Liver (tissue), 9 donors: ENCODE results near the gene ZNF18. TPM values are rescaled to one million over a fixed set of nuclear protein-coding genes. Genes with fewer than 3 reads are reported as not detected.

ENCODE experiments used
- DNase-seq: peaks from one replicate; pipeline ENCODE4 v3.0.0-alpha.2; 2017; ENCODE audit warnings: low spot score
- H3K27ac ChIP-seq, 2 donors: one replicate each; pipeline ENCODE4 v1.7.0; 2013; ENCODE audit warnings: inconsistent platforms in 2 of 2, low read length in 2 of 2, control low read depth in 1 of 2, low read depth in 1 of 2, mild to moderate bottlenecking in 1 of 2
- H3K27me3 ChIP-seq, 4 donors: one replicate each; pipeline versions ENCODE4 v1.6.1 to v1.7.0; 2013; ENCODE audit warnings: low read length in 3 of 4, inconsistent platforms in 1 of 4, mild to moderate bottlenecking in 1 of 4, moderate library complexity in 1 of 4; ENCODE audit not compliant: control insufficient read depth in 4 of 4, insufficient read depth in 4 of 4
- H3K36me3 ChIP-seq, 4 donors: one replicate each; pipeline versions ENCODE4 v1.6.1 to v1.7.0; 2013; ENCODE audit warnings: low read length in 3 of 4, mild to moderate bottlenecking in 3 of 4, low read depth in 1 of 4, moderate library complexity in 1 of 4; ENCODE audit not compliant: control insufficient read depth in 4 of 4, insufficient read depth in 3 of 4
- H3K4me1 ChIP-seq, 4 donors: one replicate each; pipeline versions ENCODE4 v1.6.1 to v1.7.0; 2013; ENCODE audit warnings: low read length in 3 of 4, mild to moderate bottlenecking in 3 of 4, moderate library complexity in 1 of 4; ENCODE audit not compliant: control insufficient read depth in 4 of 4, insufficient read depth in 4 of 4
- H3K4me3 ChIP-seq, 3 donors: one replicate each; pipeline versions ENCODE4 v1.6.1 to v1.7.0; 2013; ENCODE audit warnings: low read length in 3 of 3, control low read depth in 1 of 3, low read depth in 1 of 3, mild to moderate bottlenecking in 1 of 3
- H3K9ac ChIP-seq, 2 donors: one replicate each; pipeline ENCODE4 v1.7.0; 2013; ENCODE audit warnings: low read length in 2 of 2, mild to moderate bottlenecking in 2 of 2, moderate library complexity in 2 of 2, control low read depth in 1 of 2, low read depth in 1 of 2
- H3K9me3 ChIP-seq, 4 donors: one replicate each; pipeline versions ENCODE4 v1.6.1 to v1.7.0; 2013; ENCODE audit warnings: low read length in 3 of 4; ENCODE audit not compliant: control insufficient read depth in 4 of 4
- CTCF ChIP-seq: fragments of 150-350 bp; IDR thresholded peaks from 2 replicates; pipeline ENCODE4 v1.5.1; 2017; ENCODE audit warnings: improper control_type of control experiment, low read depth, low read length; ENCODE audit not compliant: missing input control
- EGR1 ChIP-seq, 2 donors: IDR thresholded peaks; 2 replicates each; pipeline ENCODE4 v1.6.1; 2016 to 2018; ENCODE audit warnings: antibody characterized with exemption in 2 of 2, low read depth in 2 of 2
- FOXA1 ChIP-seq: IDR thresholded peaks from 2 replicates; pipeline ENCODE4 v1.6.1; 2016; ENCODE audit warnings: antibody characterized with exemption
- FOXA2 ChIP-seq: IDR thresholded peaks from 2 replicates; pipeline ENCODE4 v1.6.1; 2016; ENCODE audit warnings: antibody characterized with exemption
- GABPA ChIP-seq, 2 donors: IDR thresholded peaks in 1 of 2; conservative IDR thresholded peaks in 1 of 2; 2 replicates each; pipeline ENCODE4 v1.6.1; 2016; ENCODE audit warnings: antibody characterized with exemption in 2 of 2, mild to moderate bottlenecking in 1 of 2, moderate library complexity in 1 of 2
- HNF4G ChIP-seq: IDR thresholded peaks from 2 replicates; pipeline ENCODE4 v1.6.1; 2016; ENCODE audit warnings: antibody characterized with exemption
- JUND ChIP-seq, 2 donors: IDR thresholded peaks; 2 replicates each; pipeline ENCODE4 v1.6.1; 2016; ENCODE audit warnings: antibody characterized with exemption in 2 of 2
- NR2F2 ChIP-seq: IDR thresholded peaks from 2 replicates; pipeline ENCODE4 v1.6.1; 2016; ENCODE audit warnings: antibody characterized with exemption
- RAD21 ChIP-seq, 2 donors: IDR thresholded peaks; 2 replicates each; pipeline ENCODE4 v1.6.1; 2016; ENCODE audit warnings: antibody characterized with exemption in 2 of 2, mild to moderate bottlenecking in 2 of 2
- REST ChIP-seq: IDR thresholded peaks from 2 replicates; pipeline ENCODE4 v1.6.1; 2016; ENCODE audit warnings: antibody characterized with exemption, mild to moderate bottlenecking
- RXRA ChIP-seq, 2 donors: IDR thresholded peaks; 2 replicates each; pipeline ENCODE4 v1.6.1; 2017 to 2018; ENCODE audit warnings: antibody characterized with exemption in 2 of 2, mild to moderate bottlenecking in 1 of 2
- TAF1 ChIP-seq: conservative IDR thresholded peaks from 2 replicates; pipeline ENCODE4 v1.6.1; 2016; ENCODE audit warnings: antibody characterized with exemption, mild to moderate bottlenecking
- YY1 ChIP-seq: IDR thresholded peaks from 2 replicates; pipeline ENCODE4 v1.6.1; 2016; ENCODE audit warnings: antibody characterized with exemption, mild to moderate bottlenecking
- WGBS: extraction: QIAGEN DNeasy Blood & Tissue Kit; methylation state at CpG from one replicate; pipeline ENCODE4 v1.1.7; 2013; 5-methylcytosine and 5-hydroxymethylcytosine counted together
- polyA plus RNA-seq, 2 donors: library from polyadenylated mRNA; stranded (reverse) in 1 of 2; unstranded in 1 of 2; fragments of 200-250 nt in 1 of 2; fragments of >200 nt in 1 of 2; fragmentation: Nextera tagmentation in 1 of 2; extraction: Ambion mirVana in 1 of 2; gene quantifications; one replicate each; pipeline versions ENCODE4 v1.2.1 to v1.2.3, GENCODE V29; 2013 to 2015
- total RNA-seq, 2 donors: library from RNA; depleted of rRNA; stranded (reverse); fragments of >200 nt; gene quantifications; one replicate each; pipeline ENCODE4 v1.2.3, GENCODE V29; 2014
- TF ChIP-seq, protein P1 (sequence below): IDR thresholded peaks from 2 replicates; pipeline ENCODE4 v1.6.1; 2016; ENCODE audit warnings: antibody characterized with exemption
- TF ChIP-seq, protein P2 (sequence below): IDR thresholded peaks from 2 replicates; pipeline ENCODE4 v1.6.1; 2016; ENCODE audit warnings: antibody characterized with exemption
- donor health status: healthy.
- donor health status: healthy.
- donor health status: healthy.
- donor health status: healthy.
- donor health status: healthy.

Gene ZNF18
- total and polyA plus RNA-seq, 4 donors, result 2.1 to 4.5 (median 3.5) TPM

GRCh38 chr17:12028611-12029010 is 31.3 kb upstream of the ZNF18 start (continued):
- TF ChIP-seq, protein P1, sequence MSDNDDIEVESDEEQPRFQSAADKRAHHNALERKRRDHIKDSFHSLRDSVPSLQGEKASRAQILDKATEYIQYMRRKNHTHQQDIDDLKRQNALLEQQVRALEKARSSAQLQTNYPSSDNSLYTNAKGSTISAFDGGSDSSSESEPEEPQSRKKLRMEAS, result no peak
- TF ChIP-seq RAD21 (IDR thresholded peaks at IDR 0.05) (no peak), EGR1 (IDR thresholded peaks at IDR 0.05; ENCODE audit: low read depth in 2 of 2) (no peak)

DNA sequence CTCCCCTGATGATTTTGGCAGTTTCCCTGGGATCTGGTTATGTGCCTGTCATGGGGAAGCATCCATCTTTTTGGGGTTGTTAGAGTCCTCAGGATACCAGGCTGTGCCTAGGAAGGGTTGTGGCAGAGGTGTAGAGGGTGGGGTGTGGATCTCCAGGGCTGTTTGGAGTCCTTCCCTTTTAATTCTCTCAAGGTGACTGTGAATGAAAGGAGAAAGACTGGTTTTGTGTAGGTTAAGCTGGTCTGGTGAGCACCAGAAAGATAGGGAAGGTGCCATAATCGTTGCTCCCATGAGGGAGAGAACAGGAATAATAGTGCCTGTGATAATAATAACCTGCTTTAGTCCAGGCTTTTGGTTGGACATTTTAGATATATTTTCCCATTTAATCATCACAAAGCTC is 30.4 kb upstream of the ZNF18 start:
- no peaks in the 10 kb centered on the region for H3K9me3 ChIP-seq
- TF ChIP-seq YY1, result no peak
- TF ChIP-seq HNF4G, result no peak
- TF ChIP-seq, protein P2, sequence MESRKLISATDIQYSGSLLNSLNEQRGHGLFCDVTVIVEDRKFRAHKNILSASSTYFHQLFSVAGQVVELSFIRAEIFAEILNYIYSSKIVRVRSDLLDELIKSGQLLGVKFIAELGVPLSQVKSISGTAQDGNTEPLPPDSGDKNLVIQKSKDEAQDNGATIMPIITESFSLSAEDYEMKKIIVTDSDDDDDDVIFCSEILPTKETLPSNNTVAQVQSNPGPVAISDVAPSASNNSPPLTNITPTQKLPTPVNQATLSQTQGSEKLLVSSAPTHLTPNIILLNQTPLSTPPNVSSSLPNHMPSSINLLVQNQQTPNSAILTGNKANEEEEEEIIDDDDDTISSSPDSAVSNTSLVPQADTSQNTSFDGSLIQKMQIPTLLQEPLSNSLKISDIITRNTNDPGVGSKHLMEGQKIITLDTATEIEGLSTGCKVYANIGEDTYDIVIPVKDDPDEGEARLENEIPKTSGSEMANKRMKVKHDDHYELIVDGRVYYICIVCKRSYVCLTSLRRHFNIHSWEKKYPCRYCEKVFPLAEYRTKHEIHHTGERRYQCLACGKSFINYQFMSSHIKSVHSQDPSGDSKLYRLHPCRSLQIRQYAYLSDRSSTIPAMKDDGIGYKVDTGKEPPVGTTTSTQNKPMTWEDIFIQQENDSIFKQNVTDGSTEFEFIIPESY, result no peak
- TF ChIP-seq, protein P1, result no peak
- TF ChIP-seq NR2F2, result no peak
- no peak for TF ChIP-seq EGR1 (IDR thresholded peaks at IDR 0.05; ENCODE audit: low read depth in 2 of 2)
- no peak for TF ChIP-seq REST
- TF ChIP-seq CTCF, result no peak
- no peak for TF ChIP-seq JUND (IDR thresholded peaks at IDR 0.05)
- no peak for TF ChIP-seq FOXA1
- no peak for TF ChIP-seq TAF1
- TF ChIP-seq RAD21 (IDR thresholded peaks at IDR 0.05), result no peak
- H3K9ac ChIP-seq, result no peak overlapping the region
- DNase-seq, result no peak
- no peak overlapping the region for H3K27ac ChIP-seq
- no peaks in the 10 kb centered on the region for H3K27me3 ChIP-seq
- 88% methylated on average over 1 of the region's 1 CpG for WGBS
- no peak overlapping the region for H3K4me3 ChIP-seq
- H3K4me1 ChIP-seq, result peaks cover 6 to 21% (median 17%) of the 10 kb centered on the region in 4 donors
- H3K36me3 ChIP-seq, result no peaks in the 10 kb centered on the region

DNA sequence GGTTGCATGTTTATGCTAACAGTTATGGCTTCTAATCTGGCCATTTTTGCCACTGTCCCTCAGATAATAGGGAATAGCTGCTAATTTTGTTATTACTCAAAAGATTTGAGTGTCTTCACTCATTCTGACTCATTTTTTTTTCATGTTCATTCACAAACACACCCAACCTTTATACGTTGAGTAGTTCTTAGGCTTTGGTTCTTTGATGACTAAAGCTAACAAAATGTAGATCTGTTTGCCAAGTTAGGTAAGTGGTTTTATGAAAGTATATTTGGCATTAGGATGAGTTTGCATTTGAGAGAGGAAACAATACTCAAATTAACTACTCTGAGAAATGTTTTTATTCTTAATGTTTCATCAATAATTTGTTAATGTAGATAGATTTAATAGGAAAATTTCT is 27.1 kb upstream of the ZNF18 start:
- Histone ChIP-seq H3K27me3 (no peaks in the 10 kb centered on the region), H3K9me3 (no peaks in the 10 kb centered on the region), H3K4me3 (no peak overlapping the region), H3K36me3 (no peaks in the 10 kb centered on the region), H3K4me1 (peaks cover 6 to 37% (median 24%) of the 10 kb centered on the region in 4 donors), H3K27ac (no peak overlapping the region), H3K9ac (no peak overlapping the region)
- no peak for DNase-seq
- 27% methylated on average over 1 of the region's 1 CpG for WGBS
- TF ChIP-seq CTCF, result no peak
- TF ChIP-seq YY1, result no peak
- TF ChIP-seq RAD21 (IDR thresholded peaks at IDR 0.05), result no peak
- no peak for TF ChIP-seq NR2F2
- no peak for TF ChIP-seq REST
- TF ChIP-seq RXRA (IDR thresholded peaks at IDR 0.05), result no peak
- TF ChIP-seq, protein P1, result no peak
- TF ChIP-seq JUND (IDR thresholded peaks at IDR 0.05), result no peak
- TF ChIP-seq GABPA (IDR thresholded peaks at IDR 0.05 in 1 of 2, conservative IDR thresholded peaks at IDR 0.05 in 1 of 2), result no peak
- TF ChIP-seq FOXA2, result no peak
